Measurements from ENCODE around the gene USH2A.

USH2A gene

GRCh38 chr1:215797859-215798258 lies 625.4 kb downstream of the USH2A start:
- H3K9me3 ChIP-seq (ENCODE audit: control insufficient read depth, low read length), result no peaks in the 10 kb centered on the region
- no peaks in the 10 kb centered on the region for H3K4me1 ChIP-seq (ENCODE audit: control insufficient read depth, insufficient read depth, low read length, poor library complexity, severe bottlenecking)
- H3K36me3 ChIP-seq (ENCODE audit: control insufficient read depth, insufficient read depth, low read length), result no peaks in the 10 kb centered on the region
- H3K27ac ChIP-seq (ENCODE audit: low read depth, low read length, severe bottlenecking), result no peak overlapping the region
- H3K4me3 ChIP-seq (ENCODE audit: extremely low read depth, insufficient read depth, low read length, poor library complexity, severe bottlenecking), result no peak overlapping the region

GRCh38 chr1:215794156-215794555 lies 629.1 kb downstream of the USH2A start:
- Histone ChIP-seq H3K4me3 (ENCODE audit: extremely low read depth, insufficient read depth, low read length, poor library complexity, severe bottlenecking) (no peak overlapping the region), H3K27ac (ENCODE audit: low read depth, low read length, severe bottlenecking) (no peak overlapping the region), H3K36me3 (ENCODE audit: control insufficient read depth, insufficient read depth, low read length) (no peaks in the 10 kb centered on the region), H3K9me3 (ENCODE audit: control insufficient read depth, low read length) (no peaks in the 10 kb centered on the region), H3K4me1 (ENCODE audit: control insufficient read depth, insufficient read depth, low read length, poor library complexity, severe bottlenecking) (no peaks in the 10 kb centered on the region)
- WGBS, 2 experiments (ENCODE audit: insufficient coverage in 2 of 2), result 96 to 97% methylated on average over 5 to 6 of the region's 6 CpGs

- Histone ChIP-seq H3K4me1 (ENCODE audit: control insufficient read depth, insufficient read depth, low read length, poor library complexity, severe bottlenecking) (no peaks in the 10 kb centered on the region), H3K4me3 (ENCODE audit: extremely low read depth, insufficient read depth, low read length, poor library complexity, severe bottlenecking) (no peak overlapping the region), H3K36me3 (ENCODE audit: control insufficient read depth, insufficient read depth, low read length) (no peaks in the 10 kb centered on the region), H3K9me3 (ENCODE audit: control insufficient read depth, low read length) (no peaks in the 10 kb centered on the region), H3K27ac (ENCODE audit: low read depth, low read length, severe bottlenecking) (no peak overlapping the region)
Observed at GRCh38 chr1:215793180-215793579, 630.1 kb downstream of the USH2A start.

DNA sequence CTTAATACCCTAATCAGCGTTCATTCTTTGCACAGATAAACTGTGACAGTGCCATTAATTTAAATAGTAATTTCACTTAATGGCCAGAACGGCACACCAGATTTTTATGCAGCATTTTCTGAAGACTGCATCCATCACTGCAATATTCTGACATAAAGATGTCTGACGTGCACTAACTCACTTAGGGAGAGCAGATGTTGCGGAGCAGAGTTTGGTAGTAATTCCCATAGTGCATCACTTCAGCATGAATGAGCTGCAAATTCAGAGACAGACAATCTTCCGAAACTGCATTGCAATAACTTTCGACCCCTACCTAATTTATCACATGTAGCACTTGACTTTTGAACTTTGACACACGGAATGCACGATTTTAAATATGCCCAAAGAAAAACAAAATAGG lies 630.8 kb downstream of the USH2A start:
- Histone ChIP-seq H3K36me3 (ENCODE audit: control insufficient read depth, insufficient read depth, low read length) (no peaks in the 10 kb centered on the region), H3K9me3 (ENCODE audit: control insufficient read depth, low read length) (no peaks in the 10 kb centered on the region), H3K4me3 (ENCODE audit: extremely low read depth, insufficient read depth, low read length, poor library complexity, severe bottlenecking) (no peak overlapping the region), H3K27ac (ENCODE audit: low read depth, low read length, severe bottlenecking) (no peak overlapping the region), H3K4me1 (ENCODE audit: control insufficient read depth, insufficient read depth, low read length, poor library complexity, severe bottlenecking) (no peaks in the 10 kb centered on the region)
- 79 to 90% methylated on average over 3 to 8 of the region's 8 CpGs for WGBS, 2 experiments (ENCODE audit: insufficient coverage in 2 of 2)

DNA sequence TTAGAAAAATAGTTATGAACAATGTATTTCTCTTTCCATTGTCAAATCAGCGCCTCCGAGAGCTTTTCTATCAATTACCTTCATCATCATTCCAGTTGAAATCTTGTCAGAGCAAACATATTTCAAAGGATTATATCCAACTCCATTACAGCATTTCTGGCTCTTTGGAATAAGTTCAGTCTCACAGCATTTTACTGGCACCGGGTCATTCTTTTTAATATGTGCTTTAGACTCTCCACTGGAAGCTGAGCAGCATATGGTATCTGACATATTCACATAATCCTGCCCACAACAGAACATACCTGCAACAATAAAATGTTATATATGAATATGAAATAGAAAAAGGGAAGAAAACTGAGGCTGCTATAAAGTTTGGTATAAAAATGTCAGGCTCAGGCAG lies 633.3 kb downstream of the USH2A start:
- H3K36me3 ChIP-seq (ENCODE audit: control insufficient read depth, insufficient read depth, low read length), result no peaks in the 10 kb centered on the region
- H3K4me1 ChIP-seq (ENCODE audit: control insufficient read depth, insufficient read depth, low read length, poor library complexity, severe bottlenecking), result no peaks in the 10 kb centered on the region
- WGBS, 2 experiments (ENCODE audit: insufficient coverage in 2 of 2), result 86 to 100% methylated on average over 2 to 3 of the region's 3 CpGs
- H3K9me3 ChIP-seq (ENCODE audit: control insufficient read depth, low read length), result no peaks in the 10 kb centered on the region
- H3K27ac ChIP-seq (ENCODE audit: low read depth, low read length, severe bottlenecking), result no peak overlapping the region
- no peak overlapping the region for H3K4me3 ChIP-seq (ENCODE audit: extremely low read depth, insufficient read depth, low read length, poor library complexity, severe bottlenecking)

DNA sequence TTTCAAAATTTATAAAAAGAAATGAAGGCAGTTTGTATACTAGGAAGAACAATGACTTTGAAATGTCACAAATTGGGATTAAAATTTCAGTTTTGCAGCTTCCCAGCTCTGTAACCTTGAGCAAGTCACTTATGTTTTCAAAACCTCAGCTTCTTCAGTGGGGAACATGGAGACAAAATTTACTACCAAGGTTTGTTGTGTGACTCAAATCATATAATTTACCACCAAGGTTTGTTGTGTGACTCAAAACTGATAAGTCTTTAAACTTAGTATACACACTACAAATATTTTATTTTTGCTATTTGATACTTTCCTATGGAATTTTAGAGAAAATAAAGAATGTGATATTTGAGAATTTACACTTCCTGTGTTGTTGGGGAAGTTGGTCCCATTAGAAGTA lies 636.3 kb downstream of the USH2A start:
- no peaks in the 10 kb centered on the region for H3K36me3 ChIP-seq (ENCODE audit: control insufficient read depth, insufficient read depth, low read length)
- H3K9me3 ChIP-seq (ENCODE audit: control insufficient read depth, low read length), result no peaks in the 10 kb centered on the region
- H3K4me1 ChIP-seq (ENCODE audit: control insufficient read depth, insufficient read depth, low read length, poor library complexity, severe bottlenecking), result no peaks in the 10 kb centered on the region
- no peak overlapping the region for H3K4me3 ChIP-seq (ENCODE audit: extremely low read depth, insufficient read depth, low read length, poor library complexity, severe bottlenecking)
- H3K27ac ChIP-seq (ENCODE audit: low read depth, low read length, severe bottlenecking), result no peak overlapping the region

- Histone ChIP-seq H3K4me3 (ENCODE audit: extremely low read depth, insufficient read depth, low read length, poor library complexity, severe bottlenecking) (no peak overlapping the region), H3K4me1 (ENCODE audit: control insufficient read depth, insufficient read depth, low read length, poor library complexity, severe bottlenecking) (no peaks in the 10 kb centered on the region), H3K27ac (ENCODE audit: low read depth, low read length, severe bottlenecking) (no peak overlapping the region), H3K36me3 (ENCODE audit: control insufficient read depth, insufficient read depth, low read length) (no peaks in the 10 kb centered on the region), H3K9me3 (ENCODE audit: control insufficient read depth, low read length) (no peaks in the 10 kb centered on the region)
Observed at GRCh38 chr1:215780641-215781040, 642.6 kb downstream of the USH2A start.

- no peak overlapping the region for H3K27ac ChIP-seq (ENCODE audit: low read depth, low read length, severe bottlenecking)
- 89 to 93% methylated on average over 1 to 2 of the region's 2 CpGs for WGBS, 2 experiments (ENCODE audit: insufficient coverage in 2 of 2)
Observed at GRCh38 chr1:215780139-215780538, 643.1 kb downstream of the USH2A start.

GRCh38 chr1:215779729-215780128 lies 643.5 kb downstream of the USH2A start:
- H3K27ac ChIP-seq (ENCODE audit: low read depth, low read length, severe bottlenecking), result no peak overlapping the region
- H3K36me3 ChIP-seq (ENCODE audit: control insufficient read depth, insufficient read depth, low read length), result no peaks in the 10 kb centered on the region
- no peaks in the 10 kb centered on the region for H3K9me3 ChIP-seq (ENCODE audit: control insufficient read depth, low read length)
- WGBS, 2 experiments (ENCODE audit: insufficient coverage in 2 of 2), result 87 to 90% methylated on average over 4 to 5 of the region's 7 CpGs
- H3K4me3 ChIP-seq (ENCODE audit: extremely low read depth, insufficient read depth, low read length, poor library complexity, severe bottlenecking), result no peak overlapping the region
- no peaks in the 10 kb centered on the region for H3K4me1 ChIP-seq (ENCODE audit: control insufficient read depth, insufficient read depth, low read length, poor library complexity, severe bottlenecking)

More at GRCh38 chr1:215780139-215780538, 643.1 kb downstream of the USH2A start:
- no peaks in the 10 kb centered on the region for H3K36me3 ChIP-seq (ENCODE audit: control insufficient read depth, insufficient read depth, low read length)
- H3K4me1 ChIP-seq (ENCODE audit: control insufficient read depth, insufficient read depth, low read length, poor library complexity, severe bottlenecking), result no peaks in the 10 kb centered on the region
- no peaks in the 10 kb centered on the region for H3K9me3 ChIP-seq (ENCODE audit: control insufficient read depth, low read length)
- no peak overlapping the region for H3K4me3 ChIP-seq (ENCODE audit: extremely low read depth, insufficient read depth, low read length, poor library complexity, severe bottlenecking)

- Histone ChIP-seq H3K27ac (ENCODE audit: low read depth, low read length, severe bottlenecking) (no peak overlapping the region), H3K4me1 (ENCODE audit: control insufficient read depth, insufficient read depth, low read length, poor library complexity, severe bottlenecking) (no peaks in the 10 kb centered on the region), H3K4me3 (ENCODE audit: extremely low read depth, insufficient read depth, low read length, poor library complexity, severe bottlenecking) (no peak overlapping the region), H3K9me3 (ENCODE audit: control insufficient read depth, low read length) (no peaks in the 10 kb centered on the region), H3K36me3 (ENCODE audit: control insufficient read depth, insufficient read depth, low read length) (no peaks in the 10 kb centered on the region)
- 81 to 100% methylated on average over 1 to 2 of the region's 5 CpGs for WGBS, 2 experiments (ENCODE audit: insufficient coverage in 2 of 2)
Observed at GRCh38 chr1:215777370-215777925, 645.8 kb downstream of the USH2A start.

DNA sequence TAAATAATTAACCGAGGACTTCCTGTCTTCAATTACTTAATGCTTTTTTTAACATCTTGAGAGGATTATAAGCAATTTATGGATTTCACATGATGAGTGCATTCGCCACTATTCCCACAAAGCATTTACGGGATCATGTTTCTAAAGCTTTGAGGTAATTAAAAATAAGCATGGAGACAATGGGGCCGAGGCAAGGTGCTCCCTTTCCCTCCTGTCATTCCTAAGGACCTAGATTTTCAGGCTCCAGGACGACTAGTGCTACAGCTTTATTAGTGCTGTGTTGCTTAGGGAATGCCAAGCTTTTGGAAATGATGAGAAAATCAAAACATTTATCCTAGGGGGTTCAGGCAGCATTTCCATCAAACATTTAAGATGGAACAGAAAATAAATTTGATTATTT lies 646.9 kb downstream of the USH2A start:
- no peak overlapping the region for H3K27ac ChIP-seq (ENCODE audit: low read depth, low read length, severe bottlenecking)
- H3K9me3 ChIP-seq (ENCODE audit: control insufficient read depth, low read length), result no peaks in the 10 kb centered on the region
- H3K36me3 ChIP-seq (ENCODE audit: control insufficient read depth, insufficient read depth, low read length), result no peaks in the 10 kb centered on the region
- no peaks in the 10 kb centered on the region for H3K4me1 ChIP-seq (ENCODE audit: control insufficient read depth, insufficient read depth, low read length, poor library complexity, severe bottlenecking)
- H3K4me3 ChIP-seq (ENCODE audit: extremely low read depth, insufficient read depth, low read length, poor library complexity, severe bottlenecking), result no peak overlapping the region
- WGBS, 2 experiments (ENCODE audit: insufficient coverage in 2 of 2), result no CpG with 5 or more reads among the region's 5 CpGs

DNA sequence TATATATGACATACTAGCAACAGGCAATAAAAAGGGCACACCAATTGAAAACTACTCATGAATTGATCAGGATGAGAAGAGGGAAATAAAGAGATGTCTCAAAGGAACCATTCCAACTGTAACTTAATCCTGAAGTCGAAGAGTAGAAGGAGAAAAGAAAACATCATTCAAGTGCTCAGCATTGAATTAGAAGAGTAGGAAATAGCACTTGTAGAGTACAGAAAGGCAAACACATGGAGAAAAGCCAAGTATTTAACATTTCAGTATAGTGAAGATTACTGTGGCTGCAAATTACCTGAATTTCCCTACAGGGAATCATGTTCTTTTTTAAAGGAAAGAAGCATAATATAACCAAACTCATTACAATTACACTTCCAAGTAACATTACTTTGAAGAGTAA lies 651.1 kb downstream of the USH2A start:
- no peaks in the 10 kb centered on the region for H3K9me3 ChIP-seq (ENCODE audit: control insufficient read depth, low read length)
- H3K27ac ChIP-seq (ENCODE audit: low read depth, low read length, severe bottlenecking), result no peak overlapping the region
- H3K36me3 ChIP-seq (ENCODE audit: control insufficient read depth, insufficient read depth, low read length), result no peaks in the 10 kb centered on the region
- H3K4me1 ChIP-seq (ENCODE audit: control insufficient read depth, insufficient read depth, low read length, poor library complexity, severe bottlenecking), result no peaks in the 10 kb centered on the region
- no peak overlapping the region for H3K4me3 ChIP-seq (ENCODE audit: extremely low read depth, insufficient read depth, low read length, poor library complexity, severe bottlenecking)
- 60% methylated on average over 1 of the region's 1 CpG; no CpG with 5 or more reads in 1 of the 2 experiments for WGBS, 2 experiments (ENCODE audit: insufficient coverage in 2 of 2)
